GM21526 (cell line): Measurements from ENCODE around the gene MAPKAP1.
"Not testable (repeated sequence)": the region's sequence is repeated elsewhere in the genome, so short reads cannot be mapped to it uniquely, and the experiment has no call there.

Experiments
- ATAC-seq: cut with Tn5 transposase; IDR thresholded peaks from one replicate; pipeline ENCODE4 v1.9.1; 2021; ENCODE audit warnings: moderate library complexity; ENCODE audit not compliant: unreplicated experiment, low FRiP score

MAPKAP1 gene

GRCh38 chr9:125739436-125739835, 32.4 kb upstream of the MAPKAP1 start:
- no peak for ATAC-seq

DNA sequence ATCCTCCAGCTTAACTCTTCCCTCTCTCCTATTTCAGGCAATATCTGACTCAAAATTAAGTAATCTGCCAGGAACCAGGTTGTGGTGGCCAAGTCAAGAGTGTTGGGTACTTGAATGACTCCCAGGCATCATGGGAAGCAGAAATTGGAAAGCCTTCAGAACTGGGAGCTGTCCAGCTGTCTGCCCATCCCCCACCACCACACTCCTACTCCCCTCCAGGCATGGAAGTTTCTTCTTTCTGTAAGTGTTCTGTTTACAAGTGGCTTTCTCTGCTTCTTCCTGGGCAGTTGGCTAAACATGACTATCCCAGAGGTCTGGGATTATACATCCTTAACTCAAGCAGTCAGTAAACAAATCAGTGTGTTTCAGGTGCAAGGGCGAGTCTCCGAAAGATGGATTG, 25.6 kb upstream of the MAPKAP1 start:
- no peak for ATAC-seq

GRCh38 chr9:125730168-125730567, 23.2 kb upstream of the MAPKAP1 start:
- ATAC-seq: no peak

DNA sequence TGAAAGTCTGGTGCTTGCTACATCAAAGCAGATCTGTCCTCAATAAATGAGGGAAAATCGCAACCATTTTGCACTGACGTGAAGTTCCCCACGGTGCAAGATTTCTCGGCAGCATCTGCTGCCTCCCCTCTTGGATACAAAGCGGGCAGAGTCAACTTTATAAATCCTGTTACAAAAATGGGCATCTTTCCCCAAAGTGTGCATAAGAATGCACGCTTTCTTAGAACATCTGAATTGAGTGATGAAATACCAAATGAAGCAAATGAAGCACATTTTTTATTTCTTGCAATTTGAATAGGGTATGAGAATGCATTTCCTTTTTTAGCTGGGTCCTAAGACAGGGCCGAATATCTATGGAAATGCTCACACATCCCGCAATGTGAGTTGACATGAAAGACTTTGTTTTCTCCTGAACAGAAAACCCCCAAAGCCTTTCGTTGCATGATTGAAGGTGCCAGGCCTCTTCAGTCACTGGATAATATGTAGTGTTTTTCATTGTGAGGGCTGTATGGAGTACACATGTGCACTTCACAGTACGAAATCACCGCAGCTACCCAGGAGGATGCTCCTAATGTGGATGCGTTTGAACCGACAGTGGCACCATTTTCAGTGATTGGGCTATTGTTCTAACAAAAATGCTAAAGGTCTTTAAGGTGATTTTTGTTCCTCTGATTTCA, 19.6 kb upstream of the MAPKAP1 start:
- no peak for ATAC-seq

DNA sequence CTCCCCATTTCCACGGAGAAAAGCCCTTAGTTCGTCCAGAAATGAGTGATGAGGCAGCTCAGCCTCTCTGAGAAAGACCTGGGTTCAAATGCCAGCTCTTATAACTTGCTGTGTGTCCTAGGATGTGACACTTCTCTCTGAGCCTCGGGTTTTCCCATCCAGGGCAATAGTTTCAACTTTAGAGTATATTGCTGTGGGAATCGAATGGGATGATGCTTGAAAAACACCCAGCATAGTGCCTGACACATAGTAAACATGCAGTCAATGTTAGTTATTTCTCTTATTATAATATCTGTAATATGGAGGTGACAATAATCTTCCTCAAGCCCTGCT, 430 bp upstream of the MAPKAP1 start:
- ATAC-seq: no peak

DNA sequence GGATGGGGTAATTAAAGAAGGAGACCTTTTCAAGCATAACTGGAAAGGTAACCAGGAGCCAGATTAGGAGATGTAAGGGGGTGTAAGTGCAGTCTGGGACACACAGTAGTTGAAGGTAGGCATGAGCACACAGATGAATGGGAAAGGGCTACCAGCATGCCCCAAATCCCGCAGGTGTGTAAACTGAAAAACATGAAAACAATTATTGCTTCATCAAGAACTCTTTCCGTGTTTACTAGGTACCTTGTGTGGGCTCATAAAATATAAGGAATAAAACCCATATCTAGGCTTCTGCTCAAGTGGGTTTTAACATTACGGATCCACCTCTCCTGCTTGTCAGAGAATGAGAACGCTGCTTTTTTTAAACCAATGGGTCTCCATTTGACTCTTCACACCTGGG, 1.1 kb downstream of the MAPKAP1 start:
- ATAC-seq: no peak

GRCh38 chr9:125703662-125704061, 3.3 kb downstream of the MAPKAP1 start:
- ATAC-seq: no peak

GRCh38 chr9:125701351-125701750, 5.7 kb downstream of the MAPKAP1 start:
- ATAC-seq: no peak

GRCh38 chr9:125700791-125701190, 6.2 kb downstream of the MAPKAP1 start:
- peak; percentile 66 for ATAC-seq

DNA sequence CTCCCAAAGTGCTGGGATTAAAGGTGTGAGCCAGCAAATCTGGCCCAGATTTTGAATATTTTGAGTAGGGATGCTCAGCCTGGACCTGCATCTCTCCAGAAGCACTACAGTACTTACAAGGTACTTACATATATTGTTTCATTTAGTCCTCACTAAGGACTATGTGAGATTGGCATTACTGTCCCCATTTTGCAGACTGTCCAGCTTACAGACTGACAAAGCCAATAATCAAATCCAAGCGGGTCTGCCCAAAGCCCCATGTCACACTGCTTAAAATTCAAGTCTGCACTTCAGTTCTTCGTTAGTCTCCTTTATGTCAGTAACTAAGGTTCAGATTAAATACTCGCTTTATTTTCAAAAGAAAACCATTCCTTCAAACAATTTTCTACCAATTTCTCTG, 7.1 kb downstream of the MAPKAP1 start:
- no peak for ATAC-seq

DNA sequence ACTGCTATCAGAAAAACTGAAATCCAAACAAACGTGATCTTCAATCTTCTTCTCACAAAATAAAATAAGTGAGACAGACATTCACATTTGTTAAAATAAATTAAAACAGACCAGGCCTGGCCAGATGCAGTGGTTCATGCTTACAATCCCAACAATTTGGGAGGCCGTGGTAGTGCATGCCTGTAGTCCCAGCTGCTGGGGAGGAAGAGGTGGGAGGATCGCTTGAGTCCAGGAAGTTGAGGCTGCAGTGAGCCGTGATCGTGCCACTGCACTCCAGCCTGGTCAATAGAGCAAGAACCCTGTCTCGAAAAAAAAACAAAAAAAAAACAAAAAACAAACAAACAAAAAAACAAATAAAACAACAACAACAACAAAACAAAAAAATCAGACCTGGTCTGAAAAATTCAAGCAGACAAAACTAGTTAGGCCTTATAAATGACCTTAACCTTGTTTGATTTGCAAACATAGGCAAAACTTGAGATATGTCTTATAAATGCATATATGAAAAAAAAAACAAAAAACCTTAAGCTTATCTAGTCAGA, 10.8 kb downstream of the MAPKAP1 start:
- no peak for ATAC-seq

DNA sequence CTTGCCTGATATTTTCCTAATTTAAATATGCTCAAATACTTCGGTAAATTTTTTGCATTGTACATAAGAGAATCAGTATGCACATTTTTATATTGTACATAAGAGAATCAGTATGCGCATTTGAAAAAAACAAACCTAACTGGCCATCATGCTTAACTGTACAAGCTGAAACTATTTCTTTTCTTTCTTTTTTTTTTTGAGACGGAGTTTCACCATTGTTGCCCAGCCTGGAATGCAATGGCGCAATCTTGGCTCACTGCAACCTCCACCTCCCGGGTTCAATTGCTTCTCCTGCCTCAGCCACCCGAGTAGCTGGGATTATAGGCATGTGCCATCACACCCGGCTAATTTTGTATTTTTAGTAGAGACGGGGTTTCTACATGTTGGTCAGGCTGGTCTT, 11.5 kb downstream of the MAPKAP1 start:
- not testable (repeated sequence) for ATAC-seq

GRCh38 chr9:125694478-125694877, 12.5 kb downstream of the MAPKAP1 start:
- ATAC-seq: no peak

DNA sequence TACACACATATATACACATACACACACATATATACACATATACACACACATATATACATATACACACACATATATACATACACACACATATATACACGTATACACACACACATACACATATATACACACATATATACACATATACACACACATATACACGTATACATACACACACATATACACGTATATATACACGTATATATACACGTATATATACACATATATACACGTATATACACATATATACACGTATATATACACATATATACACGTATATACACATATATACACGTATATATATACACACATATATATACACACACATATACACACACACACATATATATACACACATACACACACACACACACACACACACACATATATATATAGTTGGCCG, 13.5 kb downstream of the MAPKAP1 start:
- ATAC-seq: not testable (repeated sequence)

DNA sequence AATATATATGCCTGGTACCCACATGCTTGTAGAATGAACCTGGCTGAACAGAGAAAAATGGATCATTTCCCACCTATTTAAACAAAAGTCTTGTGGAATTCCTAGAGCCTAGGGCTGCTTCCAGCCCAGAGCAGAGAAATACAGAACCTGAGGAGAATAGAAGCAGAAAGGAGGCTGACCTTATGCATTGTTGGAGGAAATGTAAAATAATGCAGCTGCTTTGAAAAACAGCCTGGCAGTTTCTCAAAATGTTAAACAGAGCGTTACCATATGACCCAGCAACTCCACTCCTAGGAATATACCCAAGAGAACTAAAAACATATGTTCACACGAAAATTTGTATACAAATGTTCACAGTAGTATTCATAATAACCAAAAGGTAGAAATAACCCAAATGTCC, 15.1 kb downstream of the MAPKAP1 start:
- ATAC-seq: no peak

GRCh38 chr9:125690679-125691078, 16.3 kb downstream of the MAPKAP1 start:
- no peak for ATAC-seq

DNA sequence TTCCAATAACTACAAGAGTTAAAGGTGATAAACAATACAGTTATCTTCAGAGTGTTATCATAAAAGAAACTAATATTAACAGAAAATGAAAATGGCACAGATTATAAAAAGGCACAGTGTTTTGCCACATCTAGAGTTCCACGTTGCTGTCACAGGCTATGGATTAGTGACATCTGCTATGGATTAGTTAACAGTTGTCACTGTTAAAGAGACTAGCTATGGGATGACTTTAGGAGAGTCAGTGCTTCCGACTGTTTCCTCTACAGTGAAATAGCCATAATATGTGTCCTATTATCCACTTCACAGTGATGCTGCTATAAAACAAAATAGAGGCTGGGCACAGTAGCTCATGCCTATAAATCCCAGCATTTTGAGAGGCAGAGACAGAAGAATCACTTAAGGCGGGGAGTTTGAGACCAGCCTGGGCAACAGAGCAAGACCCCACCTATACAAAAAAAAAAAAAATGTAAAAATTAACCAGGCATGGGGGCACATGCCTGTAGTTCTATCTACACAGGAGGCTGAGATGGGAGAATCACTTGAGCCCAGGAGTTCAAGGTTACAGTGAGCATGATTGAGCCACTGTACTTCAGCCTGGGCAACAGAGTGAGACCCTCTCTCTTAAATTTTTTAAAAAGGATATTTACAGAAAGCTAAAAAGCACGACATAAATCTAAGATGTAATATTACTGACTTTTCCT, 19.7 kb downstream of the MAPKAP1 start:
- ATAC-seq: no peak

GRCh38 chr9:125685167-125685566, 21.8 kb downstream of the MAPKAP1 start:
- ATAC-seq: no peak

GRCh38 chr9:125683486-125683885, 23.5 kb downstream of the MAPKAP1 start:
- no peak for ATAC-seq

DNA sequence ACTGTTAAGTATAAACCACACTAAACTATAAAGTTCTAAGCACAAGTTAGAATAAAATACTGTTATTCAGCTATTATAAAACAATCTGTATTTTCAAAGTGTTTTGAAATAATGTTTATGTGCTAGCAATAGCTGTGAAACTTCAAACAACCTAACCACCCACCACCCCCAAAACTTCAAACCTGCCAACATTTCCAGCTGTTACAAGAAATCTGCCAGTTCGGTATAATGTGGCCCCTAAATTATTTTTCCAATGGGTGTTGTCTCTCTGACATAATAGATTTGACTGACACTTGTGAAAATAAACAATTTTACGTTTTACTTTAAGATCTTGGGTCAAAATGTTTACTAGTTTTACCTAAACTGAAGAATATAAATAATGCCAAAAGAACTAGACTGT, 24.7 kb downstream of the MAPKAP1 start:
- ATAC-seq: no peak

DNA sequence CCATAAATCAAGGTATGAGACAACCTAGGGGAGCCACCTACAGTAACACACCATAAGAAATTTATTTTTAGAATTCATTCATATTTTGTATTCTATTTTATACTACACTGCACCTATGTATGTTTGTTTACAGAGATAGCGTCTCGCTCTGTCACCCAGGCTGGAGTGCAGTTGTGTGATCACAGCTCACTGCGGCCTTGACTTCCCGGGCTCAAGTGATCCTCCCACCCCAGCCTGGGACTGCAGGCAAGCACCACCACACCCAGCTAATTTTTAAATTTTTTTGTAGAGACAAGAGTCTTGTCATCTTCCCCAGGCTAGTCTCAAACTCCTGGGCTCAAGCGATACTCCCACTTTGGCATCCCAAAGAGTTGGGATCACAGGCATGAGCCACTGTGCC, 25.4 kb downstream of the MAPKAP1 start:
- ATAC-seq: no peak

DNA sequence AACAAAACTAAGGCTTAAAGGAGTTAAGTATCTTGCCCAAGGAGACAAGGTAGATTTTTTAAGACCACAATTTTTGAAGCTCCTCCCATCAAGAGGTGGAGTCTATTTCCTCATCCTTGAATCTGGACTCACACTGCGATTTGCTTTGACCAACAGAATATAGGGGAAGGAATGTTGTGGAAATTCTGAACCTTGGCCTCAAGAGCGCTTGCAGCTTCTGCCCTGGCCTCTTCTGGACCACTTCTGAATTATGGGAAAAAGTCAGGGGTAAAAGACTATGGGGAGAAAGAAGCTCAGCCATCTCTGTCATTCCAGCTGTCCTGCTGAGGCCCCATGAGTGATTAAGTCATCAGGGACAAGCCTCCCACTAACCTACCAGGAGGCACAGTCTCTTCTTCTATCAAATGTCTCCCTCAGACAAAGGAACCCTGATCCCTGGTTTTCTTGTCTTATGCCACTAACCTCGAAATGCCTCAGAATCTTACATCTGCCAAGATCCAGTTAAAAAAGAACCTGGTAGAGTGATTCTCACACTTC, 25.9 kb downstream of the MAPKAP1 start:
- no peak for ATAC-seq
